Epithelial cell of umbilical artery (primary cell): Measurements from ENCODE around the gene SKIDA1. TPM values are rescaled to one million over a fixed set of nuclear protein-coding genes. Genes with fewer than 3 reads are reported as not detected.

Experiments used
- total RNA-seq: library from RNA; depleted of rRNA; stranded (reverse); fragments of >200 nt; gene quantifications from 2 replicates; pipeline ENCODE4 v1.2.3, GENCODE V29; 2014

The SKIDA1 gene
- total RNA-seq, result 0.32 and 0.46 TPM in 2 replicates

GRCh38 chr10:21525367-21526187, at the start of gene SKIDA1:
TSS of gene SKIDA1 (minus strand) at chr10:21525682. CDS start at chr10:21517822, 7,860 bp downstream.

DNA sequence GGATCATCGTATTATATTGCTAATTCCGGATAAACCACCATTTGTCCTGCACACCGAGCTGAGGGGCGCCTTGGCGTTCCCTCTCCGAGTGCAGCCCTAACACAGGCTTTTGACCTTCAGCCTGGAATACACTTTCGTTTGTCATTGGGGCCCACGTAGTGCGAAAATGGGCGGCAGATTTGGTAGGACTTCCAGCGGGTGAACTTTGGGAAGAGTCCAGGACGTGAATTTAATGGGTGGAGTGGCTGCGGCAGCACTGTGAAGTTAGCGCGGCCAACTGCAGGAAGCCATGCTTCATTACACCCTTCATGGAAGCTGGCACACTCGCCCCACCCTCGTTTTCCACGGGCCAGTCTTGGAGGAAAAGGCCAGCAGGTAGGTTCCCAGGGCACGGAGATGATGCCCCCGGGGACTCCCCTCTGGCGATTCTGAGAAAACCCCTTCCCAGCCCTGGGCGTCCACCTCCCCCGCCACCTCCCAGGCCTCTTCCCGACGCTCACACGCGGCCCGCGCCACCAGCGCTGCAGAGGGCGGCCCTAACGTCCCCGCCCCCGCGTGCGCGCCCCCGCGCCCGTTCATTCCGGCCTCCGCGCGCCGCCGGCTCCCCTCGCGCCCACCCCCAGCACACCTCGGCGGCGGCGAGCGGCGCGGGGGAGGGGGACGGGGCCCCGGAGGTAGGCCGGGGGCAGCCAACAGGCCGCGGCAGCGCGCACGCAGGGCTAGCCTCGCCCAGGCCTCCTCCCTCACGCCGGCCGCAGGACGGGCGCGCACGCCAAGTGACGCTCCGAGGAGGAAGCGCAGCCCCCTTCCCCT, 8.2 kb upstream of the SKIDA1 start, which contains the start of gene MLLT10:
MLLT10 (plus strand) TSS at position 766 of the 813 bp plus-strand sequence. CDS start 413 bp downstream, outside the sequence.

Other genes with a start within 250 kb of the SKIDA1 start
- gene MLLT10, start 8.6 kb upstream of the SKIDA1 start, total RNA-seq, result 18.2 and 31.6 TPM in 2 replicates